Inferior parietal cortex (tissue), 1 donor: ENCODE data around the gene HPSE2.

ENCODE experiments used
- DNase-seq: peaks from one replicate; pipeline ENCODE4 v3.0.0-alpha.2; 2016; ENCODE audit errors: extremely low spot score

The HPSE2 gene

DNA sequence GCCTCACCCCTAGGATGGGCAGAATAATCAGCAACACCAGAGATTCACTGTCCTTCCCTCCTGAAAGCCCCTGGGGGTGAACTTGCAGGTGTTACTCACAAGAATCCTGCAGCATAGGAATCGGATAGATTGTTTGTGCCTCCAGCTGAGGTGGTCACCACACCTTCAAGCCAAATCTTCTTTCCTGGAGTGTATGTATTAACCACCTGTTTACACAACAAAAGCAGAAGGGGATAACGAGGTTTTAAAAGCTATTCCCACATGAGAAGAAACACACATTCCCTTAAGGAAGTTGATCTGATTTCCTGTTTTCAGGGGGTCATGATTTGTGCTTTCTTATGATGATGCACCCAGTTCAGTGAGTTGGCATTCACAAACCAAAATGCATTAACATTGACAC lies 615.1 kb downstream of the HPSE2 start:
- no peak for DNase-seq

DNA sequence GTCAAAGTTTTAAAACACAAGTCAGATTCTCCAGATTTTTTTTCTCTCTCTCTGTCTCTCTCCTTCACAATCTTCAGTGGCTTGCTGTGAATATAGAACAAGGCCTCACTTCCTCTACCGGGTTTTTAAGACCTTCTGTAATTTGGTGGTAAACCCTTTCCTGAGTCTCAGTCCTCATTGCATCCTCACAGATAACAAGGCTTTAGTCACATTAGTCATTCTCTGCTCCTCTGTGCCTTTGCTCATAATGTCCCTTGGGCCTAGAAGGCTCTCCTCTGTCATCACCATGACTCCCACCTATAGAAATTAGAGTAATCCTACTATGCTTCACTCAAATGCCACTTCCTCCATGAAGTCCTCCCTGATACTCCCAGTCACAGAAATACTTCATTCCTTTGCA lies 616.2 kb downstream of the HPSE2 start:
- DNase-seq: no peak

DNA sequence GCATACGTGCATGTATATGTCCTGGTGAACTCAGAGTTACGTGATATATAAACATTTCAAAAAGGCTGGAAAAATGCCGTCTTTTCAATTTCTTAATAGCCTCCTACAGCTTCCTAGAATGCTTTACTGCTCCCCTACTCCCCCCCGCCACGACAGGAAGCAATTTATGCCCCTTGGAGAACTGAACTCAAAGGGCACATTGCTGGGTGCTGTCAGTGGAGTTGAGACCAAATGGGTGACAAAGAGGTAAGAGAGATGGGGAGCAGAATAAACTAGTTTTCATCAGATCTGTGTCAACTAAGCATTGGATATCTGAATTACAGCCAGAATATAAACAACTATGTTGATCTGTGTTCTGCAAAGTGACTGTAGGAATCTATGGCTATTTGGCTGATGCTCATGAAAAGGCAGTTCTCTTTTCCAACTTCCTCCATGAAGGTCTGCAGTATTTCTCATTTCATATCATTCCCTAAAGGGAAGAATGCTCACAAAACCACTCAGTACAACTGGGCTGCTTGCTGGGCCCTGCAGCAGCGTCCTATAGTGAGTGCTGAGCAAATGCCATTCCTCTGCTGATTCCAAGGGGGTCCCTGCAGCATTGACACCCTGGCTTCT lies 617.6 kb downstream of the HPSE2 start:
- no peak for DNase-seq

DNA sequence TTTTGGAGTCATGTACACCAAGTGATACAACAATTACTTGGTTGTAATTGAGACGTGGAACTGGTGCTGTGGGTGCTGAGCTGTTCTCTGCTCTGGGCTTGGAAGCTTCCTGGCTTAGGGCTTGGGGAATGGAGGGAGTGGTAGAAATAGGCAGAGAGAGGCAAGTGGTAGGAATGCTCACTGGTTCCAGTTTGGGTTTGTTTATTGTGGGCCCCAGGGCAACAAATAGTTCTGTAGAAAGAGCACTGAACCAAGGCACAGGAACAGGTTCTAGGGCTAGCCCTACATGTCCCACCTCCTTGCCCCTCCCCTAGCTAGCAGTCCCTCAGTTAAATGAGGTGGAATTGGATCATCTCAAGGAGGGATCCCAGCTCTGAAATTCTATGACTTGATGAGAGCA lies 622.2 kb downstream of the HPSE2 start:
- no peak for DNase-seq

DNA sequence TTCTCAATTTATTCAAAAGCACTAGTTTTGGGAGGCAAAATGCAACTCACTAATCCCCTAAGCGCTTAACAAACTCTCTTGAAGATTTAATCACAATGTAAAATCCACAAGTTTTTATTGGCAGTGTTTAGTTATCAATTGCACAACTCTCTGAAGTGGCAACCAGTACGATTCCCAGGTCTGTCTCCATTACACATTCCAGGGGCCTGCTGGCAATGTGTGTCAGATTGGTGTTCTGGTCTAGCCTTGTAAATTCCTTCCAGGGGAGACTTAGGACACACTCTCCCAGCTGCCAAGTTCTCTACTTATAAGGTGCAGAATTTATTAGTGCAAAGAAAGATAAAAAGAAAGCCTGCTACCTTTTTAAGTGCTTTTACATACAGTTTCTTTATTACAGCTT lies 624.2 kb downstream of the HPSE2 start:
- DNase-seq: no peak

DNA sequence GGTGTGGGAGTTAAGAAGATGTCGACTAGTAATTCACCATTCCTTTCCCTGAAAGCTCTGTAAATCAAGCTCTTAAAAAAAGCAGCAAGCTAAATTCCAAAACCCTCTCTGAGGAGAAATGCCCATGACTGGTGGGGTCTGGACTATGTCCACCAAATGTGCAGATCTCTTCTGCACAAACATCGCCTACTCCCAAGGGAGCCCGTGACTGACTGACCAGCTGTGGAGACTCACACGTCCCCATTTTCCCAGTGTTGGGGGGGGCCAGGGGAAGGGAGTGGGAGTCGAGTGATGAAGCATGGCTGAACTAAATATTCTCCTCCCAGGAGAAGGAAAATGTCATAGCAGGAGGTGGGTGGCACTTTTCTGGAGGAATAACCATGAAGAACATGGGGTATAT lies 624.8 kb downstream of the HPSE2 start:
- DNase-seq: peak; percentile 16

DNA sequence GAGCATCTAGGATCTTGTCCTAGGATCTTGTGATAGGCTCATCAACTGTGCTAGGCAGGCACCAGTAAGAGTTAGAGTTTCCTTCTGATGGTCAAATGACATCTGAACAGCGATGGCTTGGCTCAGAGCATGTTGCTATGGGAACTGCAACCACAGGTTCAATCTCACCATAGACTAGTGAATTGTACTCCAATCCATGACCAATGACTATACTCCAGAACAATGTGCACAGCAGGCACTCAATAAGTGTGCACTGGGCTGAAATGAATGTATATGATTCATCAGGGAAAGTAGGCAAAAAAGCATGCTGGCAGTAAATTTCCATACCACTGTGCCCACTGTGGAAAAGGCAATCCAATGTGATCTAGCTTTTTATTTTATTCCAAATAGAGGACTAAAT lies 625.4 kb downstream of the HPSE2 start:
- DNase-seq: no peak

DNA sequence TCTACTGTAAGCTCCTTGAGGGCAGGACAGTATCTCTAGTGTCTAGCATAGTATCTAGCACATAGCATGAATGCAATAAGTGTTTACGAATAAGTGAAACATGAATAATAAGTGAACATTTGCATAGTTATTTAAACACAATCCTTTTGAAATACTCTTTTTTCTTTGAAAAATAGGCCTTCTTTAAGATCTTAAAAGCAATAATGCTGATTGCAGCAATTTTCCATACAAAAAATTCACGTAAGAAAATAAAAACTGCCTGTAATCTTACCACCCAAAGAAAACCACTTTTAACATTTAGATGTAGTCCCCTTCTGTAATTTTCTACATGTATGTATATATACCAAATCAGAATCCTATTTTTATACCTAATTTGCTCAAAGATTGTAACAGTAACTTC lies 626.4 kb downstream of the HPSE2 start:
- DNase-seq: no peak

DNA sequence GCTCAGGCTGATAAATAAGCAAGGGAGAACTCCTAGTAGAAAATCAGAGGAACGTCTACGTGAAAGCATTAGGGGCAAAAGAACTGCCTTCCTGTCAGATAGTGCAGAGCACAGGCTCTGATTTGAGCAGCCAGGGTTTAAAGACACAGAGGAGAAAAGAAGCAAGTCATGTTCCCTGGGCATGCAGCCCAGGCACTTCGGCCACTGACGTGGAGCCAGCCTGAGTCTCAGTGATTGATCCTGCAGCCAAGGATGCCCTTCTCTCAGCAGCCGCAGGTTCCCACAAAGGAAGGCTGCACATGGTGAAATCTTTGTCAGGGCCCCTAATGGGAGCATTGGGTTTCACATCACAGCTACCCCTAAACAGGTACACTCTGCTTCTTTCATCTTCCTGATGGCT lies 627.2 kb downstream of the HPSE2 start:
- DNase-seq: no peak

DNA sequence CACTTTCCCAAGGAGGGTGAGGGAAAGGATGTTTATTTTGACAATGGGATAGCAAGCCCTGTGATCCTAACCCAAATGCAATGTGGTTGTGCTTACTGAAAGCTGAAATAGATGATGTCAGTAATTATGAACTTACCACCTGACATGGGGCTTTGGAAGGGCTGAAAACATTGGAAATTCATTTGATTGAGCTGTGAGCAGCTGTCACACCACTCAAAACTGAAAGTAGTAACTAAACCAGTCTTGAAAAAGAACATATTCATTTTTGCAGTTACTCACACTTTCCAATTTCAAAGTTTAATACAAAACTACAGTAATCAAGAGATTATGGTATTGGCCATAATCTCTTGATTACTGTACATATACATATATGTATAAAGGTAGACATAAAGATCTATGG lies 633.4 kb downstream of the HPSE2 start:
- DNase-seq: no peak

DNA sequence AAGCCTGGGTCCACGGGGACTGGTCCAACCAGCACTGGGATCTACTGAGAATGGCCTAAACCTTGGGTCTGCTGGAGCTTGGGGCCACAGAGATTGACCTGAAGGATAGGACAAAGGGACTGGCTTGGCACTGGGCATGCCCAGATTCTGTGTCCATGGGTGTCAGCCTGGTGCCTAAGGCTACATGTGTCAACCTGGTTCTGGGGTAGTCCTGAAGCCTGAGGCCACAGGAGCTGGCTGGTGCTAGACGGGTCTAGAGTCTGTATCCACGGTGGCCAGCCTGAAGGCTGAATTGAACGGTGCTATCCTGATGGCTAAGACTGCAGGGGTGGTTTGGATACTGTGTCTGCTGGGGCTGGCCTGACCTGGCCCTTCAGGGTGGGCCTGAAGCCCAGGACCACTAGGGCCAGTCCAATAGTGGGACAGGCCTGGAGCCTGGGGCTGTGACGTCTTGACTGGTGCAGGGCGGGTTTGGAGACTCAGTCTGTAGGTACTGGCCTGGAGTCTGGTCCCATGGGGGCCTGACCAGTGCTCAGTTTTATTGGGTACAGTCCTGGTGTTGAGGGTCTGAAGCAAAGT lies 636.5 kb downstream of the HPSE2 start:
- no peak for DNase-seq

DNA sequence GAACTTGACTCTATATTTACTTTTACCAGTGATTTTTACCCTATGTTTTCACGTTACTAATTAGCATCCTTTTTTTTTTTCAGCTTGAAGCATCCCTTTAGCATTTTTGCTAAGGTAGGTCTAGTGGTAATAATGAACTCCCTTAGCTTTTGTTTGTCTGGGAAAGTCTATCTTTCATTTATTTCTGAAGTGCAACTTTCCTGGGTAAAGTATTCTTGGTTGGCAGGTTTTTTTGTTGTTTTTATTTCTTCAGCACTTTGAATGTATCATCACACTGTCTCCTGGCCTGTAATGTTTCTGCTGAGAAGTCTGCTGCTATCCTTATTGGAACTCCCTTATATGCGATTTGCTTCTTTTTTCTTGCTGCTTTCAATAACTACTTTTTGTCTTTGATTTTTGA lies 639.2 kb downstream of the HPSE2 start:
- DNase-seq: no peak

DNA sequence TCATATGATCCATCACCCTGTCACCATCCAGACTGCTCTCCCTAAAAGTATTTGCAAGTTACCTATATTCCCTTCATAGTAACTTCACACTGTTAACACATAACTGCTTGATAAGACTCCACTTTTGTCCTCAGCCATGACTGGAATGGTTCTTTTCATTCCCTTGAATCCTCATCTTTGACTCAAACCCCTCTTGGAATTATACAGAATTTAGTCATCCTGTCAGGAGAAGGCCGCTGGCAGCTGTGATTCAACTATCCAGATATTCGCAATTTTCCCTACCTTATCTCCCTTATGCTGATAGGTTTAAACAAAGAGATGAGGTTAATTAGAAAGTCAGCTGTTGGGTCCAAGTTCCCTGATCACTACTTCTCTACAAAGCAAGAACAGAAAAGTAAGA lies 646.0 kb downstream of the HPSE2 start:
- DNase-seq: no peak

DNA sequence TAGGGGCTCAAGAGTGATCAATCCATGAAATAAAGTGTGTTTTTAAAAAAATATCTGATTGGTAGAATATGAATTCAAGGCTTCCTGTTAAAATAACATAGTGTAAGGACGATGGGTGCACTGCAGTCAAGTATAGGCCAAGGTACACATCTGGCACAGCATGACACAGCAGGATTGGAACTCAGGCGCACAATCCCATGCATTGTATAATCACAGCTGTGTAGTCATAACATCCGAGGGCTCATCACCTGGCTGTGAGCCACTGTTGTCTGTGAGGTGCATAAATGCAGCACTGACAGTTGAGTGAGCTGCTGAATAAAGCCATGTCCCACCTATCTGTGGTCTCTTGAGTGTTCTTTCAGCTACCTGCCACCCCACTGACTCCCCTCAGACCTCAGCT lies 646.6 kb downstream of the HPSE2 start:
- no peak for DNase-seq

DNA sequence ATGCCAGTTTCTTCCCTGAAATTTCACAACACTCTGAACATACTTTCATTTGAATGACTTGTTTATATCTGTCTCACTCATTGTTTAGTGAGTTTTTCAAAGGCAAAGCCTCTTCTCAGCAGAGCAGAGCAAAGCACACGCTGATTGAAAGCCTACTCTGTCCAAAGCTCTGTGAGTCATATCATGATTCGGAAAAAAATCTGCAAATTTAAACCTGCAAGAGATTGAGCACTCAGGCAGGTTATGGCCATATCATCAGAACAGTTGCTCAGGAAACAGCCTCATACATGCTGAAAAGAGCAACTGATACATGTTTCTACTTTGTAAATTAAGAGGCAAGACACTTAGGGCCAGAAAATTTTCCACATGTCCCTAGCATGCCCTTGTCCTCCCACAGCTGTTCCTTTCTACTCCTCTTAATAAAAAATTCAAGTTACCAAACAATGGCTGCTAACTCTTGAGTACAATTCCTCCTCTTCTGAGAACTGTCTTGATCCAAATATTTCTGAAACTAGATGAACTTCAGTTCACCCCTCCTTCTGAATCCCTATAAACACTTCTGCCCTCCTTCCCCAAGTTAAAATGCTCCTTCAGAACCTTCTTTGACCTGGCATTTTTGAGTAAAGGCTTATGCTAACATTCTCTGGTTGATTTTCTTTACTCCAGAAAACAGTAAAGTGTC lies 648.4 kb downstream of the HPSE2 start:
- peak; percentile 23 for DNase-seq

DNA sequence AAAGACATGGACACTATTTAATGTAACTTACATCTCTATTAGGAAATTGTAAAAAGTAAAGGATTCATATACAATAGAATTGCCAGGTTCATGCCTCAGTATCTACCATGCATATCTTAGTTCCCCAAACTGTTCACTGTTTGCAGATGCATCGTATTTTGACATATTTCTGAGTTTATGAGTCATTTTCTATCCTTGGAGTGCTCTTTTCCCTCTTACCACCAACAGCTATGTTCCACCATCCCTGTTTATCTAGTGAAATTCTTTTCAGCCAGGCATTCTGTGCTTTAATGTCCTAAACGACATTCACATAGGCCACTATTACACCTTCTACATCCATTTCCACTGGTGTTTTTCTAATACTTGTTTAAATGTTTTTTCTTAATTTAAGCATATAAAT lies 649.6 kb downstream of the HPSE2 start:
- DNase-seq: no peak

DNA sequence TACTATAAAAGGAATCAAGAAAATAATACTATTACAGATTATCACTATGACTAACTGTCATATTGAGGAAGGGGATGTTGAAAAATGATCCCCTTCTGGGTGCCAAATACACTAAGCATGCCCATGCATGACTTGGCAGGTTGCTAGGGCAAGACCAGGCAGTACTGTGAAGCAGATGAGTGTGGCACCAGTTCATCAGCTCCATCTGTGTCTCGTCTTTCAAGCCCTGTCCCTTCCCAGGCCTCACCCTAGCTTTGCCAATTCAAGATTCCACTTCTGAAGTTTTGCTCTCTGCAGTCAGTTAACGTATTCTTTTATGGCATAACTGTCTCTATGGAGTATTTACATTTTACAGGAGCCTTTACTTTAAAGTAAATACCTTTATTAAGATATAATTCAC lies 653.3 kb downstream of the HPSE2 start:
- no peak for DNase-seq

DNA sequence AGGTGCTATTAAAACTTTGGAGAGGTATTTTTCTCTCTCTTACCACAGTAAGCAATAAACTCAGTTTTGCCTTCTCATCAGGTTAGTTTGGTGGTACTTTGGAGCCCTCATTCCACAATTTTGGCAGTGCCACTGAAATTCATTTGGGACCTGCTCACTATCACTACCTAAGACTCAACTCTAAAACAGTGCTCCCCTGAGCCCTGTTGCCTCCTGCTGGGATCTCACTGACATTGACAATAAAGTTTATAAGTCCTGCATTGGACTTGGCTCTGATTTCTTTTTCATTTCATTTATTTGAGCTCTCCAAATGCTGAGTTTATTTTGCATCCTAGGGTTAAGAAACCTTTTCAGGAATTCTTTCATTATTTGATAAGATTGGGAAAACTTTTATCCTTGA lies 658.1 kb downstream of the HPSE2 start:
- no peak for DNase-seq

DNA sequence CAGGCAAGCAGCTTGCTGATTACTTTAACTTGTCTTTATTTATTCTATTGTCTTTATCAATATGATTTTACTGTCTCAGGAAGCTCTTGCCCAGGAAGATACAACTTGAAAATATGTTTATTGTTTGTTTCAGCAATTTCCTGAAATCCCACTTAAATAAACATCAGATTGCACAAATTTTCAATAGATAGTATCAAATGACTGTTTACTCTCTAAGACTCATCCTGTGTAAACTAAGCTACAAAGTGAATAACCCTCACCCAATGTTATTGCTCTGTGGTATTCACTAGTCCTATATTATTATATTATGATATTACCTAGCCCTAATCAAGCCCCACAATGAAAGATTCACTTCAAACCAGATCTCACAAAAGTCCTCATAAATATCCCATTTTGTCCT lies 658.5 kb downstream of the HPSE2 start:
- no peak for DNase-seq

DNA sequence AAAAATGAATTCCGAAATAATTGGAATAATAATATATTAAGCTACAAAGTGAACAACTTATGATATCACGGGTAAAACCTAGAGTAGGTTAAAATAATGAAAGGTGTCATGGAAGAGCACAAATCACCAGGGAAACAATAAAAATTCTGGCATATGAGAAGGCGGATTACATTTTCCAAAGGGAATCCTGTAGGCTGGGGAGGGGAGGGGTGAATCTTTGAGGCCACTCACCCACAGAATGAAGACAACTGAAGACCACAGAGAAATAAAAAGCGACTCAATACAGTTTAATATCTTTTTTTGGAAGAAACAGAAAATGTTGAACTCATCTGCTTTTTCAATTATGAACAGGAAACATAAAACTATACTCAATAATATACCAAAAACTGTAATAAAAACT lies 659.6 kb downstream of the HPSE2 start:
- DNase-seq: no peak

DNA sequence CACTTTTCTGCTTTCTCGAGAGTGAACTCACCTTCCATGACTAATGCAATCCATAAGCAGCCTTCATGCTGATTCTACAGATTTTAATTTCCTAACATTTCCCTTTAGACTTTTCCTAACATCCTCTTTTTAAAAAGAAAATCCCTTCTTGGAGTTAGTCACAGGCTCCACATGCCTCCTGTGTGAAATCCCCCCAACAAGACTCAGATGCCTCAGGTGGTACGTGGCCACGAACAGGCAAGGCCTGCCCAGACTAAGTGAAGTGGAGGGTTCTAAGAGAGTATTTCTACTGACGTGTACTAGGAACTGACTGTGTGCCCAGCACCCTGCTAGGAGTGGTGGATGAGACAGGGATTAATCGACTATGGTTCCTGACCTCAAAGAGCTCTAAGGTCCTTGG lies 663.1 kb downstream of the HPSE2 start:
- DNase-seq: no peak

DNA sequence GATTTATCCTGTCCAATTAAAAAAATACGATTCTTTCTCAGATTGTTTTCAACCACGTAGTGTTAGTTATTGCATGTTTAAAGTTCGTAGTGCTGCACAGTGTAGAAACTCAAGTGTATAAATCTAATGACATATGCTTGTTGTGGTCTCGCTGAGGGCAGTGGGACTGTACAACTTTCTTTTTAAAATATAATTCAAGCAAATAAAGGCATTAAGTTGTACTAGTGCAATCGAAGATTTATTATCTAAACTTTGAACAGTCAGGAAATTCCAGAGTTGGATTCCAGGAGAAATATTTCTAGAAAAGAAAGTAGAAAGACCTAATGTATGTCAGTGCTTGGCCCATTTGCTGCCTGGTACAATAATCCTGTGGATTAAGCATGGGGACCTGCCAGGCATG lies 664.8 kb downstream of the HPSE2 start:
- DNase-seq: no peak

DNA sequence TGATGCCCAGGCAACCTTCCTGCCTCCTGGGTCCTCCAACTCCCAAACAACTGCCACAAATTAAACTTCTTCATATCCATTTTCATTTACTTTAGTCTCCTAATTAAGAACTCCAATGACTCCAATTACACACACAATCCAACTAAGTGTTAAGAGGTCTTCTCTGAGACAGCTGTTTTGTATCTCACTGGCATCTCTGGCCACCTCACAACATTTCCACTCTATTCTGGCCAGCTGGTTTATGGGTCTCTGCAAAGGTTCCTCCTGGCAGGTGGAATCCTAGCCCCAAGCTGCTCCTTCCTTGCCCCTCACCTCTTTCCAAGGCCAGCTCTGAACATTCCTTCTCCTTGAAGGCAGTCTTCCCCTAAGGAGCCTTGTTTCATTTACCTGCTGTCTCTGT lies 665.8 kb downstream of the HPSE2 start:
- DNase-seq: no peak

DNA sequence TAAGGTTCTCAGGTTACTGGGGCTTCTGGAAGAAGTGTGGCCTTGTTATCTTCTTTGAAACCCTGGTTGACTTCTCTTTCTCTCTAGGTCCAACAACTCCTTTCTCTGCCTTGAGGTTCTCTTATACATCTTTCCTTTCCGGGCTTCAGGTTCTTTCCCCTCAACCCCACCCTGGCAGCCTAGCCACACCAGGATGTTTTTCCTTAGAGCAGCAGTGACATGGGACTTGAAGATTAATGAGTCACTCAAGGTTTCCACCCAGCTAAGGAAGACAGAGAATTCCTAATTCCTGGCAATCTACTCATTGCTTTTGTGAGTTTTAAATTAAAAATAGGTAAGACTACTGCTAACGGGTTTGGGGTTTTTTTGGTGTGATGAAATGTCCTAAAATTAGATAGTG lies 667.1 kb downstream of the HPSE2 start:
- no peak for DNase-seq
